GM12864 (cell line): ENCODE measurements around the gene KCNJ10.
A peak's percentile ranks its signal among the peaks of the same experiment; 100 is the strongest.

Experiments
- DNase-seq: peaks from one replicate; pipeline ENCODE4 v3.0.0-alpha.2; 2011; ENCODE audit warnings: low read depth
- H3K4me3 ChIP-seq: 2 replicates; pipeline ENCODE4 v1.5.1; 2011; ENCODE audit warnings: mild to moderate bottlenecking, low read depth, low read length, control low read depth
- CTCF ChIP-seq: IDR thresholded peaks from 2 replicates; pipeline ENCODE4 v1.5.1; 2011; ENCODE audit warnings: low read depth, mild to moderate bottlenecking, moderate library complexity, low read length, control low read depth, inconsistent platforms; ENCODE audit errors: missing control alignments

KCNJ10 gene

DNA sequence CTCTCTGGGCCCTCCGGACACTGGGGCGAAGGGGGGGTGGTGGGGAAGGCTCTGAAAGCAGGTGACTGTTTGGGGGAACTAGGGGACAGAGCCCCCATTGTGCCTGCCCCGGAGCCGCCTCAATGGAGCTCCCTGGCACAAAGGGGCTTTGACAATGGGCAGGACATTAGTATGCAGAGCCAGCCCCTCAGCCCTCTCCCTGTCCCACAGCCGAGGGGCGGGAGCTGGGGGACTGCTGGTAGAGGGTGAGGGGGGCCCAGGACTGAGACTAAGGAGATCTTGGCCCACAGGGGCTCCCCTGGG, 7.8 kb downstream of the KCNJ10 start:
- DNase-seq: no peak
- no peak overlapping the region for H3K4me3 ChIP-seq
- TF ChIP-seq CTCF: no peak

GRCh38 chr1:160061369-160062229, 8.4 kb downstream of the KCNJ10 start:
- H3K4me3 ChIP-seq: no peak overlapping the region
- no peak for DNase-seq
- TF ChIP-seq CTCF: peak; percentile 14

DNA sequence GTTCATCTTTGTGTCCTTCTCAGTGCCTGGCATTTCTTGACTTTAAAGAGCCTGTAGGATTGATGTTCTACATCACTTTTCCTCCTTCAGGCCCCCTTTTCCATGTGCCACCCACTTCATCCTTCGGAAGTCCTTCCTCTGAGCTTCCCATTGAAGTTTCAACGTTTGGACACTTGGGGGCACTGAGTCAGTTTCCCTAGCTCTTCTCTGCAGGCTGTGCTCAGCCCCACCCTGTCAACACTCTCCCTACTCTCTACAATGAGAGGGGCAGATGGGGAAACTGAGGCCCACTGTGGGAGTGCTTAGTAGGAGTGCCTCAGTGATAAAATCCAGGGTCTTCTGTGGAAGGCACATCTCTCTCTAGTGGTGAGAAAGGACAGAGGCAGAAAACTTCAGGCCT, 11.9 kb downstream of the KCNJ10 start:
- TF ChIP-seq CTCF: peak; percentile 34
- DNase-seq: no peak
- H3K4me3 ChIP-seq: no peak overlapping the region

GRCh38 chr1:160056648-160057169, 13.3 kb downstream of the KCNJ10 start:
- TF ChIP-seq CTCF: no peak
- H3K4me3 ChIP-seq: no peak overlapping the region
- DNase-seq: no peak

DNA sequence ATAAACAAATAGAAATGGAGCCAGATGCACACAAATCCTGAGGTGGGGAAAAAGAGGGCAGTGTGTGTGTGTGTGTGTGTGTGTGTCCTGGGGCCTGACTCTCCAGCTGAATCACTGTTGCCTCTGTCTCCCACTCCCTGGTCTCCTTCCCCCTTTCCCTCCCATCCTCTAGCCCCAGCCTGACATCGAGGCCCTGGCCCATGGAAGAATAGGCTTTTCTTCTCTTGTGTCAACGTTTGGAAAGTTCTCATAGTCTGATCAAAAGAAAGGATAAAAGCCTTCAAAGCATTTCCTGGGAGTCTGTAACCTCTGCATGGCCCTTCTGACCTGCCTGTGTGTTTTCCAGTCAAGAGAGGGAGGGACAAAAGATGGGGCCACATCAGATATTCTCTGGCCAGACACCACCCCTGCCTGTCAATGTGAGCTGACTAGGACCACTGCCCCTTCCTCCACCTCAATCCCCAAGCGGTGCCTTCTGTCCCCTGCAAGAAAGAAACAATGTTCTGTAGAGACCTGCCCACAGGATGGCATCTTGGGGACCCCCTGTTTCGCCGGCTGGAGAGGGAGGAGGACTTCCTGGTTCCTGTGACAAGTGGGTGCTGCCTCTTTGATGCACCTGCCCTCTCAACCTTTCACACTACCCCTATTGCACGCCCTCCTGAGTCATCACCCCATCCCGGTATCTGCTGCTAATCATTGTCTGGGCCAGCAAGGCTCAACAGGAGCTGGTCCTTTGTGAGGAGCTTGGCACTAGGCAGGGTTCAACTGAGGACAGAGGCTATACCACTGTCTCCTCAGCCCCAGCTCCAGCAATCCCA, 16.2 kb downstream of the KCNJ10 start:
- no peak overlapping the region for H3K4me3 ChIP-seq
- TF ChIP-seq CTCF: no peak
- DNase-seq: no peak

DNA sequence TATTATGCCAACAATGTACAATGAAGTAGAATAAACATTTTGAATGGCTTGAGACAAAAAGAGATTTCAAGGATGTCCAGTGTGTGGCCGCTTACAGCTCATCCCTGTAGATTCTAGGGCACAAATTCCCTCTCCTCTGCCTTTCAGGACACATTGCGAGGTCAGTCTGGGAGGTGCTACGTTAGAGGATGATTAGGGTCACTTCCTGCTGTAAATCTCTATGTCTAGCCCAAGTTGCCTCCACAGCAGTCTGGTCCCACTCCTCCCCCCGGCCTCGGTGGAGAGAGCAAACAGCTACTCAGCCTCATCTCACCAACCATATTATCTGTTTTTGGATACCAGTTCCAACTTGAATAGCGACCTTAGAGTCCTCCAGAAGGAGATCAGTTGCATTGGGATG, 17.0 kb downstream of the KCNJ10 start:
- DNase-seq: no peak
- no peak overlapping the region for H3K4me3 ChIP-seq
- no peak for TF ChIP-seq CTCF
